Stimulated activated memory B cell treated with anti-CD40 and anti-IgM and Interleukin-4, amounts not matched to agents 10 μg/mL and 1 μg/mL and 100 μg/mL, for 72 hours (primary cell): ENCODE data around the gene SPEN.
"Not testable (repeated sequence)": the region's sequence is repeated elsewhere in the genome, so short reads cannot be mapped to it uniquely, and the experiment has no call there.

ENCODE experiments used
- ATAC-seq: fragments of 150-1000 bp; cut with Tn5 transposase; 2 replicates; pipeline ENCODE4 v1.10.0; 2021
- H3K27ac Mint-ChIP-seq: one replicate; pipeline ENCODE4 v1.8.0; 2022; ENCODE audit warnings: mild to moderate bottlenecking, mixed read lengths
- H3K27me3 Mint-ChIP-seq: one replicate; pipeline ENCODE4 v1.8.0; 2022; ENCODE audit warnings: mixed read lengths
- H3K36me3 Mint-ChIP-seq: one replicate; pipeline ENCODE4 v1.8.0; 2022; ENCODE audit warnings: mixed read lengths
- H3K4me1 Mint-ChIP-seq: one replicate; pipeline ENCODE4 v1.8.0; 2022; ENCODE audit warnings: mixed read lengths
- H3K4me3 Mint-ChIP-seq: one replicate; pipeline ENCODE4 v1.8.0; 2022; ENCODE audit warnings: mild to moderate bottlenecking, moderate library complexity, mixed read lengths
- H3K9me3 Mint-ChIP-seq: one replicate; pipeline ENCODE4 v1.8.0; 2022; ENCODE audit warnings: mixed read lengths

The SPEN gene

GRCh38 chr1:15926448-15926847 lies 78.9 kb downstream of the SPEN start:
- H3K27me3 Mint-ChIP-seq, H3K4me3 Mint-ChIP-seq, H3K9me3 Mint-ChIP-seq, ATAC-seq, H3K4me1 Mint-ChIP-seq, H3K27ac Mint-ChIP-seq: not testable (repeated sequence)
- H3K36me3 Mint-ChIP-seq = peaks cover 55% of the 10 kb centered on the region

GRCh38 chr1:15928971-15929965 lies 81.8 kb downstream of the SPEN start:
- Mint-ChIP-seq H3K9me3 (no peaks in the 10 kb centered on the region), H3K36me3 (peaks cover 76% of the 10 kb centered on the region), H3K27me3 (no peaks in the 10 kb centered on the region), H3K4me1 (no peaks in the 10 kb centered on the region), H3K27ac (peak overlapping the region; percentile 54), H3K4me3 (no peak overlapping the region)
- ATAC-seq = no peak

GRCh38 chr1:15931401-15931800 lies 83.9 kb downstream of the SPEN start:
- no peaks in the 10 kb centered on the region for H3K27me3 Mint-ChIP-seq
- H3K9me3 Mint-ChIP-seq = no peaks in the 10 kb centered on the region
- peaks cover 92% of the 10 kb centered on the region for H3K36me3 Mint-ChIP-seq
- H3K4me3 Mint-ChIP-seq = no peak overlapping the region
- ATAC-seq = no peak
- no peaks in the 10 kb centered on the region for H3K4me1 Mint-ChIP-seq
- H3K27ac Mint-ChIP-seq = peak overlapping the region; percentile 54

DNA sequence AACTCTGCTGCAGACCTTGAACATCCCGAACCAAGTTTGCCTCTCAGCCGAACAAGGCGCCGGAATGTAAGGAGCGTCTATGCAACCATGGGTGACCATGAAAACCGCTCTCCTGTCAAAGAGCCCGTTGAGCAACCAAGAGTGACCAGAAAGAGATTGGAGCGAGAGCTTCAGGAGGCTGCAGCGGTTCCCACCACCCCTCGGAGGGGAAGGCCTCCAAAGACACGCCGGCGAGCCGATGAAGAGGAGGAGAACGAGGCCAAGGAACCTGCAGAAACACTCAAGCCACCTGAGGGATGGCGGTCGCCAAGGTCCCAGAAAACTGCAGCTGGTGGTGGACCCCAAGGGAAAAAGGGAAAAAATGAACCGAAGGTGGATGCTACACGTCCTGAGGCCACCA lies 84.4 kb downstream of the SPEN start:
- H3K9me3 Mint-ChIP-seq = no peaks in the 10 kb centered on the region
- H3K4me1 Mint-ChIP-seq = no peaks in the 10 kb centered on the region
- H3K36me3 Mint-ChIP-seq = peaks cover 87% of the 10 kb centered on the region
- no peaks in the 10 kb centered on the region for H3K27me3 Mint-ChIP-seq
- ATAC-seq = no peak
- H3K27ac Mint-ChIP-seq = peak overlapping the region; percentile 30
- no peak overlapping the region for H3K4me3 Mint-ChIP-seq

DNA sequence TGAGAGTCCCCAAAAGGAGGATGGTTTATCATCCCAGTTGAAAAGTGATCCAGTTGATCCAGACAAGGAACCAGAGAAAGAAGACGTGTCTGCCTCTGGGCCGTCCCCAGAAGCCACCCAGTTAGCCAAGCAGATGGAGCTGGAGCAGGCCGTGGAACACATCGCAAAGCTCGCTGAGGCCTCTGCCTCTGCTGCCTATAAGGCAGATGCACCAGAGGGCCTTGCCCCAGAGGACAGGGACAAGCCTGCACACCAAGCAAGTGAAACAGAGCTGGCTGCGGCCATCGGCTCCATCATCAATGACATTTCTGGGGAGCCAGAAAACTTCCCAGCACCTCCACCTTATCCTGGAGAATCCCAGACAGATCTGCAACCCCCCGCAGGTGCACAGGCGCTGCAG lies 85.1 kb downstream of the SPEN start:
- Mint-ChIP-seq H3K9me3 (no peaks in the 10 kb centered on the region), H3K27me3 (no peaks in the 10 kb centered on the region), H3K4me1 (peaks cover 6% of the 10 kb centered on the region), H3K27ac (peak overlapping the region; percentile 30), H3K4me3 (no peak overlapping the region), H3K36me3 (peaks cover 91% of the 10 kb centered on the region)
- ATAC-seq = no peak

- peaks cover 87% of the 10 kb centered on the region for H3K36me3 Mint-ChIP-seq
- peak overlapping the region; percentile 57 for H3K27ac Mint-ChIP-seq
- H3K27me3 Mint-ChIP-seq = no peaks in the 10 kb centered on the region
- ATAC-seq = no peak
- H3K4me1 Mint-ChIP-seq = peaks cover 12% of the 10 kb centered on the region
- no peaks in the 10 kb centered on the region for H3K9me3 Mint-ChIP-seq
- no peak overlapping the region for H3K4me3 Mint-ChIP-seq
These were observed 86.2 kb downstream of the SPEN start for GRCh38 chr1:15933684-15934083.

DNA sequence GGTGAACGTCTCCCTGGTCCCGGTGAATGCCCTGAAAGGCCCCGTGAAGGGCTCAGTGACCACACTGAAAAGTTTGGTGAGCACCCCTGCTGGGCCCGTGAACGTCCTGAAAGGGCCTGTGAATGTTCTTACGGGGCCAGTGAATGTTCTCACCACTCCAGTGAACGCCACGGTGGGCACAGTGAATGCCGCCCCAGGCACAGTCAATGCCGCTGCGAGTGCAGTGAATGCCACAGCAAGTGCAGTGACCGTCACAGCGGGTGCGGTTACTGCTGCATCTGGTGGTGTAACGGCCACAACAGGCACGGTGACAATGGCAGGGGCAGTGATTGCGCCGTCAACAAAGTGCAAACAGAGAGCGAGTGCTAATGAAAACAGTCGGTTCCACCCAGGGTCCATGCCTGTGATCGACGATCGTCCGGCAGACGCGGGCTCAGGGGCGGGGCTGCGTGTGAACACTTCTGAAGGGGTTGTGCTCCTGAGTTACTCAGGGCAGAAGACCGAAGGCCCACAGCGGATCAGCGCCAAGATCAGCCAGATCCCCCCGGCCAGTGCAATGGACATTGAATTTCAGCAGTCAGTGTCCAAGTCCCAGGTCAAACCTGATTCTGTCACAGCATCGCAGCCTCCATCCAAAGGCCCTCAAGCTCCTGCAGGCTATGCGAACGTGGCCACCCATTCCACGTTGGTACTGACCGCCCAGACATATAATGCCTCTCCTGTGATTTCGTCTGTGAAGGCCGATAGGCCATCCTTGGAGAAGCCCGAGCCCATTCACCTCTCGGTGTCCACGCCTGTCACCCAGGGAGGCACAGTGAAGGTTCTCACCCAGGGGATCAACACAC lies 86.9 kb downstream of the SPEN start:
- Mint-ChIP-seq H3K36me3 (peaks cover 87% of the 10 kb centered on the region), H3K27ac (no peak overlapping the region), H3K4me3 (no peak overlapping the region), H3K27me3 (no peaks in the 10 kb centered on the region), H3K9me3 (no peaks in the 10 kb centered on the region), H3K4me1 (peaks cover 19% of the 10 kb centered on the region)
- no peak for ATAC-seq

GRCh38 chr1:15935056-15935950 lies 87.8 kb downstream of the SPEN start:
- Mint-ChIP-seq H3K9me3 (no peaks in the 10 kb centered on the region), H3K4me3 (no peak overlapping the region), H3K36me3 (peaks cover 87% of the 10 kb centered on the region), H3K4me1 (peaks cover 21% of the 10 kb centered on the region), H3K27ac (peak overlapping the region; percentile 49), H3K27me3 (no peaks in the 10 kb centered on the region)
- ATAC-seq = no peak

DNA sequence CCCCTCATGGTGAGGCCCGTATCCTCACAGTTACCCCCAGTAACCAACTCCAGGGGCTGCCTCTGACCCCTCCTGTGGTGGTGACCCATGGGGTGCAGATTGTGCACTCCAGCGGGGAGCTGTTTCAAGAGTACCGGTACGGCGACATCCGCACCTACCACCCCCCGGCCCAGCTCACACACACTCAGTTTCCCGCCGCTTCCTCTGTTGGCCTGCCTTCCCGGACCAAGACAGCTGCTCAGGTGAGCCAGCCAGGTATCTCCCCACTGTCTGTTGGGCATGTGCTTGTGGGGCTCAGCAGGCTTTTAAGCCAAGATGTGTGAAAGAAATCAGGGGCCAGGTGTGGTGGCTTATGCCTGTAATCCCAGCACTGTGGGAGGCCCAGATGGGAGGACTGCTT lies 88.5 kb downstream of the SPEN start:
- peak overlapping the region; percentile 49 for H3K27ac Mint-ChIP-seq
- peaks cover 87% of the 10 kb centered on the region for H3K36me3 Mint-ChIP-seq
- H3K9me3 Mint-ChIP-seq = no peaks in the 10 kb centered on the region
- no peak for ATAC-seq
- H3K4me1 Mint-ChIP-seq = peaks cover 25% of the 10 kb centered on the region
- no peaks in the 10 kb centered on the region for H3K27me3 Mint-ChIP-seq
- H3K4me3 Mint-ChIP-seq = no peak overlapping the region

- H3K27ac Mint-ChIP-seq = peak overlapping the region; percentile 94
- peaks cover 79% of the 10 kb centered on the region for H3K36me3 Mint-ChIP-seq
These were observed 89.6 kb downstream of the SPEN start for GRCh38 chr1:15937146-15937545.

DNA sequence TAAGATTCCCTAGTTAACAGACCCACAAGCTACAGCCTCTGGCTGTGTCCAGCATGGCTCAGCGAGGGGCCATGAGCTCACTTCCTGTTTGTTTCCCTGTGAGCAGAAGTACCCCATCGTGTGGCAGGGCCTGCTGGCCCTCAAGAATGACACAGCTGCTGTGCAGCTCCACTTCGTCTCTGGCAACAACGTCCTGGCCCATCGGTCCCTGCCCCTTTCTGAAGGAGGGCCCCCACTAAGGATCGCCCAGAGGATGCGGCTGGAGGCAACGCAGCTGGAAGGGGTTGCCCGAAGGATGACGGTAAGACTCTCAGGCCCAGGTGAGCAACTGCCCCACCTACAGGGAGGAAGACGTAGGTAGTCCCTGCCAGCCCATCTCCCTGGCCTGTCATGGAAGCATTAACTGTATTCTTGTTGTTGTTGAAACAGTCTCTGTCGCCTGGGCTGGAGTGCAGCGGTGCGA lies 90.2 kb downstream of the SPEN start:
- Mint-ChIP-seq H3K36me3 (peaks cover 73% of the 10 kb centered on the region), H3K27me3 (no peaks in the 10 kb centered on the region), H3K4me1 (peaks cover 25% of the 10 kb centered on the region), H3K9me3 (no peaks in the 10 kb centered on the region), H3K4me3 (peak overlapping the region; percentile 21), H3K27ac (peak overlapping the region; percentile 94)
- no peak for ATAC-seq

More at GRCh38 chr1:15937146-15937545, 89.6 kb downstream of the SPEN start:
- Mint-ChIP-seq H3K4me3 (no peak overlapping the region), H3K4me1 (peaks cover 25% of the 10 kb centered on the region), H3K9me3 (no peaks in the 10 kb centered on the region), H3K27me3 (no peaks in the 10 kb centered on the region)
- no peak for ATAC-seq

GRCh38 chr1:15938628-15939161 lies 91.2 kb downstream of the SPEN start:
- Mint-ChIP-seq H3K4me1 (peaks cover 25% of the 10 kb centered on the region), H3K4me3 (no peak overlapping the region), H3K27me3 (no peaks in the 10 kb centered on the region), H3K36me3 (peaks cover 64% of the 10 kb centered on the region), H3K9me3 (no peaks in the 10 kb centered on the region), H3K27ac (peak overlapping the region; percentile 94)
- ATAC-seq = peak; percentile 70

- Mint-ChIP-seq H3K4me3 (no peak overlapping the region), H3K36me3 (peaks cover 57% of the 10 kb centered on the region)
These were observed 91.9 kb downstream of the SPEN start for GRCh38 chr1:15939181-15940109.

More at GRCh38 chr1:15939181-15940109, 91.9 kb downstream of the SPEN start:
- peak overlapping the region; percentile 94 for H3K27ac Mint-ChIP-seq
- peaks cover 25% of the 10 kb centered on the region for H3K4me1 Mint-ChIP-seq
- no peaks in the 10 kb centered on the region for H3K9me3 Mint-ChIP-seq
- H3K27me3 Mint-ChIP-seq = no peaks in the 10 kb centered on the region
- ATAC-seq = no peak
